GM12875 (cell line): ENCODE results near the gene ZBTB7A.

Source experiments
- H3K4me3 ChIP-seq: one replicate; pipeline ENCODE4 v1.5.1; 2011; ENCODE audit warnings: low read depth, low read length, control low read depth
- CTCF ChIP-seq: IDR thresholded peaks from 2 replicates; pipeline ENCODE4 v1.5.1; 2011; ENCODE audit warnings: low read depth, mild to moderate bottlenecking, control low read depth, inconsistent platforms, low read length, moderate library complexity, borderline replicate concordance; ENCODE audit not compliant: insufficient read depth

Gene ZBTB7A

GRCh38 chr19:4033028-4033956, 33.4 kb downstream of the ZBTB7A start:
- no peak overlapping the region for H3K4me3 ChIP-seq
- TF ChIP-seq CTCF = no peak

GRCh38 chr19:4032436-4032835, 34.3 kb downstream of the ZBTB7A start:
- H3K4me3 ChIP-seq = no peak overlapping the region
- TF ChIP-seq CTCF = no peak

GRCh38 chr19:4031420-4031819, 35.3 kb downstream of the ZBTB7A start:
- H3K4me3 ChIP-seq = no peak overlapping the region
- TF ChIP-seq CTCF = no peak

- no peak overlapping the region for H3K4me3 ChIP-seq
- TF ChIP-seq CTCF = no peak
Observed at GRCh38 chr19:4030981-4031380, 35.7 kb downstream of the ZBTB7A start.

- H3K4me3 ChIP-seq = no peak overlapping the region
Observed at GRCh38 chr19:4030552-4030951, 36.1 kb downstream of the ZBTB7A start.

GRCh38 chr19:4029247-4029614, 37.5 kb downstream of the ZBTB7A start:
- no peak for TF ChIP-seq CTCF
- no peak overlapping the region for H3K4me3 ChIP-seq

More at GRCh38 chr19:4030552-4030951, 36.1 kb downstream of the ZBTB7A start:
- TF ChIP-seq CTCF = no peak

GRCh38 chr19:4028334-4029246, 38.1 kb downstream of the ZBTB7A start:
- H3K4me3 ChIP-seq = no peak overlapping the region
- TF ChIP-seq CTCF = no peak
